ELF-1 (cell line): ENCODE measurements around the gene CYP1B1.
A peak's percentile ranks its signal among the peaks of the same experiment; 100 is the strongest.
"Not testable (repeated sequence)": the region's sequence is repeated elsewhere in the genome, so short reads cannot be mapped to it uniquely, and the experiment has no call there.

ENCODE experiments used
- DNase-seq: peaks from one replicate; pipeline ENCODE4 v3.0.0-alpha.2; 2016; ENCODE audit warnings: low read depth, low spot score

CYP1B1 gene

GRCh38 chr2:38099099-38100028 lies 23.4 kb upstream of the CYP1B1 start:
- DNase-seq: peak; percentile 28

- DNase-seq: no peak
Measured at GRCh38 chr2:38098421-38099098, 22.6 kb upstream of the CYP1B1 start.

GRCh38 chr2:38097988-38098385 lies 22.0 kb upstream of the CYP1B1 start:
- no peak for DNase-seq

- DNase-seq: no peak
Measured at GRCh38 chr2:38097258-38097987, 21.5 kb upstream of the CYP1B1 start.

- peak; percentile 91 for DNase-seq
Measured at GRCh38 chr2:38095996-38096861, 20.3 kb upstream of the CYP1B1 start.

GRCh38 chr2:38095079-38095995 lies 19.4 kb upstream of the CYP1B1 start:
- DNase-seq: no peak

- DNase-seq: no peak
Measured at GRCh38 chr2:38093527-38094165, 17.7 kb upstream of the CYP1B1 start.

GRCh38 chr2:38092196-38092902 lies 16.4 kb upstream of the CYP1B1 start:
- DNase-seq: peak; percentile 62

GRCh38 chr2:38091760-38092159 lies 15.8 kb upstream of the CYP1B1 start:
- DNase-seq: no peak

GRCh38 chr2:38090928-38091327 lies 15.0 kb upstream of the CYP1B1 start:
- DNase-seq: no peak

- DNase-seq: not testable (repeated sequence)
Measured at GRCh38 chr2:38090212-38090611, 14.3 kb upstream of the CYP1B1 start.

- not testable (repeated sequence) for DNase-seq
Measured at GRCh38 chr2:38085998-38086698, 10.2 kb upstream of the CYP1B1 start.

GRCh38 chr2:38084556-38084955 lies 8.6 kb upstream of the CYP1B1 start:
- not testable (repeated sequence) for DNase-seq

GRCh38 chr2:38082727-38083126 lies 6.8 kb upstream of the CYP1B1 start:
- not testable (repeated sequence) for DNase-seq

GRCh38 chr2:38080346-38080745 lies 4.4 kb upstream of the CYP1B1 start:
- DNase-seq: no peak

- DNase-seq: peak; percentile 54
Measured at GRCh38 chr2:38079116-38080052, 3.4 kb upstream of the CYP1B1 start.

GRCh38 chr2:38077431-38077769 lies 1.4 kb upstream of the CYP1B1 start:
- no peak for DNase-seq
